K562 (cell line): Measurements from ENCODE around the gene NMB. TPM values are rescaled to one million over a fixed set of nuclear protein-coding genes. Genes with fewer than 3 reads are reported as not detected.
A peak's percentile ranks its signal among the peaks of the same experiment; 100 is the strongest.

Source experiments
- ATAC-seq: fragments of 200-7000 bp; cut with Tn5 transposase; 3 replicates; pipeline ENCODE4 v1.9.1; 2020; ENCODE audit warnings: moderate library complexity
- BruUV-seq: library from RNA; stranded (reverse); fragments of 400-500 nt; replicated peaks from 2 replicates; lab custom pipeline; 2021; lab: Mats Ljungman, UMichigan
- CTCF ChIA-PET: fragments of 300-600 bp; formaldehyde crosslinking; extraction: SDS; loops from one replicate; lab custom pipeline; 2021; ENCODE audit warnings: low intra/inter-chr PET ratio; lab: Yijun Ruan, JAX
- POLR2A ChIA-PET: fragments of 300-600, 350-650 bp; sonication (Branson Sonifier 250); formaldehyde crosslinking; extraction: SDS; loops from one replicate; lab custom pipeline; 2021; ENCODE audit warnings: antibody characterized with exemption, inconsistent platforms; lab: Yijun Ruan, JAX
- DNase-seq, 4 experiments: peaks; one replicate each; pipeline versions ENCODE4 v3.0.0 to v3.0.0-alpha.2; 2011 to 2018; ENCODE audit warnings: low spot score in 3 of 4, mixed read lengths in 3 of 4; ENCODE audit errors: extremely low read depth in 1 of 4
- FAIRE-seq: peaks from 2 replicates; lab custom pipeline; 2011; peaks lifted over from hg19 to GRCh38; lab: Jason Lieb, UNC
- H2AFZ ChIP-seq: 2 replicates; pipeline ENCODE4 v1.6.0; 2011; ENCODE audit warnings: low read depth, low read length, control low read depth, inconsistent platforms
- H3K27ac ChIP-seq: fragments of 200-600 bp; 3 replicates; pipeline ENCODE4 v1.8.0; 2011; ENCODE audit warnings: low read depth, mild to moderate bottlenecking, control low read depth, inconsistent platforms, low read length, moderate library complexity, mixed read lengths; ENCODE audit errors: extremely low read depth
- H3K27me3 ChIP-seq, 2 experiments: fragments of 300-600 bp in 1 of 2; 2 replicates in 1 of 2; 3 replicates in 1 of 2; pipeline versions ENCODE4 v1.6.0 to v1.8.0; 2011; ENCODE audit warnings: inconsistent platforms in 2 of 2, low read length in 2 of 2, mild to moderate bottlenecking in 1 of 2, mixed read lengths in 1 of 2, moderate library complexity in 1 of 2; ENCODE audit not compliant: control insufficient read depth in 2 of 2, insufficient read depth in 2 of 2
- H3K36me3 ChIP-seq: fragments of 300-600 bp; 3 replicates; pipeline ENCODE4 v1.8.0; 2011; ENCODE audit warnings: mild to moderate bottlenecking, low read length, inconsistent platforms; ENCODE audit not compliant: control insufficient read depth, insufficient read depth
- H3K4me1 ChIP-seq, 2 experiments: fragments of 200-600 bp in 1 of 2; replicated peaks in 1 of 2; 2 replicates in 1 of 2; 3 replicates in 1 of 2; pipeline versions ENCODE4 v1.5.1 to v1.8.0; 2011; ENCODE audit warnings: inconsistent platforms in 2 of 2, low read length in 2 of 2, mild to moderate bottlenecking in 1 of 2, mixed read lengths in 1 of 2, moderate library complexity in 1 of 2; ENCODE audit not compliant: control insufficient read depth in 2 of 2, insufficient read depth in 2 of 2
- H3K4me2 ChIP-seq: 2 replicates; pipeline ENCODE4 v1.6.1; 2011; ENCODE audit warnings: low read length, control low read depth, inconsistent platforms, mixed read lengths; ENCODE audit not compliant: insufficient read depth
- H3K4me3 ChIP-seq: fragments of 200-600 bp; sonication (generic), shearing (Covaris generic); 2 replicates; pipeline ENCODE4 v1.5.1; 2016; ENCODE audit warnings: control low read depth, inconsistent platforms
- H3K79me2 ChIP-seq: fragments of 200-600 bp; 3 replicates; pipeline ENCODE4 v1.8.0; 2011; ENCODE audit warnings: low read length, inconsistent platforms; ENCODE audit not compliant: control insufficient read depth, insufficient read depth
- H3K9ac ChIP-seq, 2 experiments: 2 replicates each; pipeline versions ENCODE4 v1.6.0 to v1.6.1; 2011; ENCODE audit warnings: low read depth in 2 of 2, low read length in 2 of 2, control low read depth in 1 of 2, inconsistent platforms in 1 of 2, mild to moderate bottlenecking in 1 of 2, mixed read lengths in 1 of 2; ENCODE audit not compliant: insufficient read depth in 1 of 2
- H3K9me1 ChIP-seq: one replicate; pipeline ENCODE4 v1.6.0; 2011; ENCODE audit warnings: inconsistent platforms, mild to moderate bottlenecking, low read length, moderate library complexity; ENCODE audit not compliant: control insufficient read depth, insufficient read depth
- H3K9me3 ChIP-seq: replicated peaks from 2 replicates; pipeline ENCODE4 v1.5.1; 2011; ENCODE audit warnings: low read depth, low read length, inconsistent platforms; ENCODE audit not compliant: control insufficient read depth, insufficient read depth
- H4K20me1 ChIP-seq: replicated peaks from 2 replicates; pipeline ENCODE4 v1.6.1; 2011; ENCODE audit warnings: low read length, inconsistent platforms, mixed read lengths; ENCODE audit not compliant: control insufficient read depth, insufficient read depth
- CBX2 ChIP-seq: fragments of 200-600 bp; sonication (generic); IDR thresholded peaks from one replicate; pipeline ENCODE4 v1.6.1; 2012; ENCODE audit warnings: mild to moderate bottlenecking, low read length, inconsistent platforms; ENCODE audit not compliant: insufficient read depth, poor library complexity, severe bottlenecking
- CBX5 ChIP-seq: IDR thresholded peaks from 2 replicates; pipeline ENCODE4 v1.6.1; 2014; ENCODE audit warnings: low read depth, borderline replicate concordance
- JUNB ChIP-seq: fragments of 450-650 bp; formaldehyde crosslinking; conservative IDR thresholded peaks from 2 replicates; pipeline ENCODE4 v1.4.0; 2020; ENCODE audit warnings: mild to moderate bottlenecking
- RBM34 ChIP-seq: fragments of 200-400 bp; formaldehyde crosslinking; IDR thresholded peaks from 2 replicates; pipeline ENCODE4 v1.6.1; 2018; ENCODE audit warnings: low read length, borderline replicate concordance; ENCODE audit not compliant: insufficient read depth
- TFE3 ChIP-seq: fragments of 450-650 bp; formaldehyde crosslinking; IDR thresholded peaks from 2 replicates; pipeline ENCODE4 v1.4.0; 2020; ENCODE audit warnings: mild to moderate bottlenecking, mixed read lengths
- THRA ChIP-seq: fragments of 450-650 bp; IDR thresholded peaks from 2 replicates; pipeline ENCODE4 v1.6.1; 2017; ENCODE audit warnings: mild to moderate bottlenecking, moderate library complexity
- ZC3H4 ChIP-seq: sonication (generic); formaldehyde crosslinking; IDR thresholded peaks from 2 replicates; pipeline ENCODE4 v1.9.0; 2021; ENCODE audit warnings: missing genetic modification reagents, borderline replicate concordance
- ZNF239 ChIP-seq: fragments of 250-450 bp; sonication (Bioruptor Pico); IDR thresholded peaks from 2 replicates; pipeline ENCODE4 v1.4.0; 2020; ENCODE audit warnings: mild to moderate bottlenecking
- ZNF589 ChIP-seq: fragments of 200-800 bp; sonication (Bioruptor generic); IDR thresholded peaks from 2 replicates; pipeline ENCODE4 v1.6.1; 2016; ENCODE audit warnings: low read depth, missing genetic modification characterization, missing compliant biosample characterization
- WGBS: fragments of 100-300 bp; shearing (Covaris generic); methylation state at CpG from one replicate; pipeline ENCODE4 v1.1.6; 2016; ENCODE audit warnings: low coverage, mixed read lengths; ENCODE audit not compliant: insufficient coverage; ENCODE audit errors: missing lambda C conversion rate; 5-methylcytosine and 5-hydroxymethylcytosine counted together
- in situ Hi-C: fragments of 300-500 bp; cut with MboI; formaldehyde crosslinking; loops from 4 replicates; pipeline ENCODE4 v1.15.0; 2018; ENCODE audit warnings: inconsistent platforms, mixed read lengths
- intact Hi-C: fragments of 100-400 bp; cut with micrococcal nuclease; formaldehyde crosslinking; loops from 2 replicates; pipeline ENCODE4 v1.14.2; 2022
- polyA plus RNA-seq, 8 experiments: library from polyadenylated mRNA; depleted of rRNA in 4 of 8; stranded (reverse) in 5 of 8; unstranded in 3 of 8; fragments of >200 nt; fragmentation: Nextera tagmentation in 2 of 8; fragmentation: Illumina TruSeq in 1 of 8; extraction: Ambion mirVana in 2 of 8; extraction: Trizol in 1 of 8; gene quantifications; 2 replicates each; pipeline versions ENCODE4 v1.2.1 to v1.2.3, GENCODE V29; 2011 to 2014; ENCODE audit warnings: inconsistent platforms in 1 of 8, missing spikeins in 1 of 8
- total RNA-seq, 7 experiments: library from RNA; depleted of rRNA in 6 of 7; stranded (reverse); fragments of >200 nt in 6 of 7; fragmentation: Illumina TruSeq in 2 of 7; extraction: Trizol in 2 of 7; gene quantifications; 2 replicates each; pipeline versions ENCODE4 v1.2.1 to v1.2.3, GENCODE V29; 2011 to 2021; ENCODE audit warnings: low replicate concordance in 1 of 7

The NMB gene
- total and polyA plus RNA-seq, 9 of the 15 experiments (the other 6 are each of a cell fraction or from before 2014, with no cell fraction given) = 0.06 to 0.16 (median 0.09) TPM; not detected in 5

GRCh38 chr15:84703808-84704207, 45.8 kb upstream of the NMB start (continued):
- TF ChIP-seq ZNF589 (CRISPR knock-in tag) = no peak
- no peak for TF ChIP-seq ZNF239
- no peak for TF ChIP-seq JUNB (CRISPR knock-in tag)
- TF ChIP-seq RBM34 = no peak

GRCh38 chr15:84702961-84703482, 45.0 kb upstream of the NMB start:
- no peak overlapping the region for H3K9ac ChIP-seq
- TF ChIP-seq ZC3H4 (CRISPR knock-in tag) (no peak), CBX2 (no peak), CBX5 (no peak), THRA (no peak), TFE3 (CRISPR knock-in tag) (peak; percentile 8; the same call in 1 of the 2 replicates)
- no peak overlapping the region for H2AFZ ChIP-seq
- FAIRE-seq = peak; percentile 19
- H4K20me1 ChIP-seq = peaks cover 23% of the 10 kb centered on the region
- ChIA-PET CTCF (no interaction called here), POLR2A (interaction anchor here (0.6 to 6.9 kb wide), 4 partner anchors 9 to 71 kb away, joined by 3 to 47 read pairs (median 6); partner anchors contain the start of gene SEC11A)
- BruUV-seq = no TSS peak
- H3K27me3 ChIP-seq = no peaks in the 10 kb centered on the region
- ATAC-seq = peak; percentile 14
- H3K4me1 ChIP-seq = no peaks in the 10 kb centered on the region
- peaks cover 93% of the 10 kb centered on the region for H3K79me2 ChIP-seq
- no peak overlapping the region for H3K27ac ChIP-seq
- 52% methylated on average over 4 of the region's 4 CpGs for WGBS
- intact Hi-C loops = no loop called here
- no peaks in the 10 kb centered on the region for H3K9me1 ChIP-seq
- DNase-seq = no peak
- no peak overlapping the region for H3K4me2 ChIP-seq
- no peaks in the 10 kb centered on the region for H3K9me3 ChIP-seq
- no peak overlapping the region for H3K4me3 ChIP-seq
- in situ Hi-C loops = no loop called here
- peaks cover 31% of the 10 kb centered on the region; the same call in 2 of the 3 replicates for H3K36me3 ChIP-seq
